PFSK-1 (cell line): ENCODE measurements around the gene LRMDA.

Source experiments
- FOXP2 ChIP-seq: optimal IDR thresholded peaks from 2 replicates; pipeline ENCODE3; 2011; ENCODE audit warnings: borderline replicate concordance, control low read depth, inconsistent platforms; ENCODE audit not compliant: insufficient read depth; ENCODE audit errors: extremely low read length, extremely low read depth
- POLR2AphosphoS5 ChIP-seq: IDR thresholded peaks from 2 replicates; pipeline ENCODE4 v1.6.1; 2012; ENCODE audit warnings: low read depth, mild to moderate bottlenecking, control low read depth, low read length, moderate library complexity
- SIN3A ChIP-seq: IDR thresholded peaks from 2 replicates; pipeline ENCODE4 v1.6.1; 2012; ENCODE audit warnings: mild to moderate bottlenecking, low read length, moderate library complexity, borderline replicate concordance; ENCODE audit not compliant: insufficient read depth
- TAF1 ChIP-seq: IDR thresholded peaks from 2 replicates; pipeline ENCODE4 v1.6.1; 2012; ENCODE audit warnings: low read length, control low read depth, borderline replicate concordance; ENCODE audit not compliant: insufficient read depth
- TF ChIP-seq, protein P1 (sequence below), 2 experiments: IDR thresholded peaks; 2 replicates each; pipeline versions ENCODE4 v1.6.1 to v1.8.0; 2011 to 2012; ENCODE audit warnings: low read depth in 2 of 2, low read length in 2 of 2, control low read depth in 1 of 2, inconsistent platforms in 1 of 2, mild to moderate bottlenecking in 1 of 2, moderate library complexity in 1 of 2; ENCODE audit not compliant: insufficient read depth in 1 of 2

LRMDA gene

DNA sequence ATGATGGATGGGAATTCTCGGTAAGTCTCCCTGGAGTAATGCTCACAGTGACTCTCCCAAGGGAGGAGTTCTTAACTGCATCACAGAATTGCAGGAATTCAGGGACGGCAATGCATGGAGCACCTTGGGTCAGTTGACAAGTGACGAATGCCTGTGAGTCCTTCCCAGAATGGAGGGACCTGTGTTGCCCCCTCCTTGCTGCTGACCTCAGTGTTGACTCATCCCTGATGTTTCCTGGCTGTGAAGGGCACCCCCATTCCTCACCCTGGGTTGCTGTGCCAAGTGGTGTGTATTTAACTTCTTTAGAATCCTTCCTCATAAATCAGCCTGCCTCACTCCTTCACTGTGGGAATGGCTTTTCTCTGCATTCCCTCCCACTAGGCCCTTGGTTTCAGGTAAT is 98.9 kb downstream of the LRMDA start:
- no peak for TF ChIP-seq SIN3A

GRCh38 chr10:75531571-75532031 is 100.2 kb downstream of the LRMDA start:
- TF ChIP-seq POLR2AphosphoS5 (no peak), SIN3A (no peak), FOXP2 (no peak), TAF1 (no peak)
- TF ChIP-seq, protein P1, sequence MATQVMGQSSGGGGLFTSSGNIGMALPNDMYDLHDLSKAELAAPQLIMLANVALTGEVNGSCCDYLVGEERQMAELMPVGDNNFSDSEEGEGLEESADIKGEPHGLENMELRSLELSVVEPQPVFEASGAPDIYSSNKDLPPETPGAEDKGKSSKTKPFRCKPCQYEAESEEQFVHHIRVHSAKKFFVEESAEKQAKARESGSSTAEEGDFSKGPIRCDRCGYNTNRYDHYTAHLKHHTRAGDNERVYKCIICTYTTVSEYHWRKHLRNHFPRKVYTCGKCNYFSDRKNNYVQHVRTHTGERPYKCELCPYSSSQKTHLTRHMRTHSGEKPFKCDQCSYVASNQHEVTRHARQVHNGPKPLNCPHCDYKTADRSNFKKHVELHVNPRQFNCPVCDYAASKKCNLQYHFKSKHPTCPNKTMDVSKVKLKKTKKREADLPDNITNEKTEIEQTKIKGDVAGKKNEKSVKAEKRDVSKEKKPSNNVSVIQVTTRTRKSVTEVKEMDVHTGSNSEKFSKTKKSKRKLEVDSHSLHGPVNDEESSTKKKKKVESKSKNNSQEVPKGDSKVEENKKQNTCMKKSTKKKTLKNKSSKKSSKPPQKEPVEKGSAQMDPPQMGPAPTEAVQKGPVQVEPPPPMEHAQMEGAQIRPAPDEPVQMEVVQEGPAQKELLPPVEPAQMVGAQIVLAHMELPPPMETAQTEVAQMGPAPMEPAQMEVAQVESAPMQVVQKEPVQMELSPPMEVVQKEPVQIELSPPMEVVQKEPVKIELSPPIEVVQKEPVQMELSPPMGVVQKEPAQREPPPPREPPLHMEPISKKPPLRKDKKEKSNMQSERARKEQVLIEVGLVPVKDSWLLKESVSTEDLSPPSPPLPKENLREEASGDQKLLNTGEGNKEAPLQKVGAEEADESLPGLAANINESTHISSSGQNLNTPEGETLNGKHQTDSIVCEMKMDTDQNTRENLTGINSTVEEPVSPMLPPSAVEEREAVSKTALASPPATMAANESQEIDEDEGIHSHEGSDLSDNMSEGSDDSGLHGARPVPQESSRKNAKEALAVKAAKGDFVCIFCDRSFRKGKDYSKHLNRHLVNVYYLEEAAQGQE (IDR thresholded peaks at IDR 0.05; ENCODE audit: insufficient read depth in 1 of 2, low read depth in 2 of 2, low read length in 2 of 2) = no peak

GRCh38 chr10:75532253-75532924 is 101.0 kb downstream of the LRMDA start:
- TF ChIP-seq TAF1 = no peak

- TF ChIP-seq TAF1 = no peak
- TF ChIP-seq SIN3A = no peak
- TF ChIP-seq POLR2AphosphoS5 = no peak
- TF ChIP-seq, protein P1 (IDR thresholded peaks at IDR 0.05; ENCODE audit: insufficient read depth in 1 of 2, low read depth in 2 of 2, low read length in 2 of 2) = no peak
- no peak for TF ChIP-seq FOXP2
Observed at GRCh38 chr10:75538144-75538543, 106.7 kb downstream of the LRMDA start.

- TF ChIP-seq, protein P1 (IDR thresholded peaks at IDR 0.05; ENCODE audit: insufficient read depth in 1 of 2, low read depth in 2 of 2, low read length in 2 of 2) = no peak
- TF ChIP-seq POLR2AphosphoS5 (no peak), TAF1 (no peak), FOXP2 (no peak), SIN3A (no peak)
Observed at GRCh38 chr10:75538765-75539164, 107.3 kb downstream of the LRMDA start.

DNA sequence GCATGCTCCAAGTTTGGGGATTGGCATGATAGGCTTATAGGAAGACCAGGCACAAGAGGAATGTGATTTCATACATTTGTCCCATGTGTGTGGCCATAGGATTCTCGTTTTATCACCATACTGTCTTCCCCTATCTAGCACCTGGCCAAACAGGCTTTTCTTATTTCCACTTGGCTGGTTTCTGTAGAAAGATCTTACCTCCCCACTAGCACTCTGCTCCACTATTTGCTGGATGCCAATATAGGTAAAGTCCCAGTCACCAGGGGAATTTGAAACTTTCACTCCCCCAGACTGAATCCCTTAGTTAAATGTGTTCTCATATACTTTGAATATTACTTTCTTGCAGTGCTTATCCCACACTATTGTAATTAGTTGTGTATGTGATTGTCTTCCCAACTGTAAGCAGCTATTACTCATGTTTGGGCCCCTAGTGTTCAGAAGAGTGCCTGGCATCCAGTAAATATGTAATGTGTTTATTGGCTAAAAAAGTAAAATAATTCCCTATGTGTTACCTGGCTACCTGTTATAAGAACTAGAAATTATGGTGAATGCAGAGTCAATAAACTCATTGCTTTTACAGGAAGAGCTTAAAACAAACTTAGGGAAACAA is 109.0 kb downstream of the LRMDA start:
- TF ChIP-seq TAF1 (no peak), FOXP2 (no peak), SIN3A (no peak), POLR2AphosphoS5 (no peak)
- TF ChIP-seq, protein P1 (IDR thresholded peaks at IDR 0.05; ENCODE audit: insufficient read depth in 1 of 2, low read depth in 2 of 2, low read length in 2 of 2) = no peak
